C4-2B (cell line): ENCODE results near the gene DRGX.

ENCODE experiments used
- CTCF ChIP-seq: fragments of 450-650 bp; conservative IDR thresholded peaks from 2 replicates; pipeline ENCODE4 v1.5.1; 2017; ENCODE audit warnings: mild to moderate bottlenecking
- ZFX ChIP-seq: fragments of 450-650 bp; IDR thresholded peaks from 2 replicates; pipeline ENCODE4 v1.6.1; 2017

GRCh38 chr10:49365675-49366415, 30.0 kb downstream of the DRGX start:
- TF ChIP-seq CTCF = no peak
- no peak for TF ChIP-seq ZFX
